T1000 (cell line): ENCODE measurements around the gene AFAP1.

Source experiments
- DNase-seq: peaks from one replicate; lab custom pipeline; 2025; ENCODE audit warnings: mixed read lengths; lab: John Stamatoyannopoulos, UW

Gene AFAP1

DNA sequence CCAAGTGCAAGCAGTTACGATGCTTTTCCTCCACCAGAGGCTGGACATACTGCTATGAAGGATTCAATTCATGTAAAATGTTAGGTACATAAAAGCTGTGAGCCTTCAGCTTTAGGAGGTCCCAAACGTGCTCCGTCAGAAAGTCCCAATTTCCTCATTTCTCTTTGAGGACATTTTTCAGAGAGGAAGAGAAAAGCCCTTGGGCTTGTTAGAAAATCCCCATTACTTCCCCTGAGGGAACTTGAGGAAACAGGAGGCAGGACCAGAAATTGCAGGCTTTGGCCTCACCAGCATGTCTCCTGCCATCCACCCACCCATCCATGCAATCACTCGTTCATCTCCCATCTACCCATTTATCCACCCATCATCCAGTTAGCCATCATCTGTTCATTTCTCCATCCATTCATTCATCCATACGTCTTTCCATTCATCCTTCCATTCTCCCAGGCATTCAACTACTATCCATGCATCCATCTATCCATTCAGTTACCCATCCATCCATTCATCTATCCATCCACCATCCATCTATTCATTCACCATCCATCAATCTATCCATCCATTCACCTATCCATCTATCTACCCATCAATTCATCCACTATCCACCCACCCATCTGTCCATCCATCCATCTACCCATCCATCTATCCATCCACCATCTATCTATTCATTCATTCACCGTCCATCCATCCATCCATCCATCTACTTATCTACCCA is 223.5 kb downstream of the AFAP1 start:
- no peak for DNase-seq

GRCh38 chr4:7715271-7716009 is 224.2 kb downstream of the AFAP1 start:
- DNase-seq = no peak

DNA sequence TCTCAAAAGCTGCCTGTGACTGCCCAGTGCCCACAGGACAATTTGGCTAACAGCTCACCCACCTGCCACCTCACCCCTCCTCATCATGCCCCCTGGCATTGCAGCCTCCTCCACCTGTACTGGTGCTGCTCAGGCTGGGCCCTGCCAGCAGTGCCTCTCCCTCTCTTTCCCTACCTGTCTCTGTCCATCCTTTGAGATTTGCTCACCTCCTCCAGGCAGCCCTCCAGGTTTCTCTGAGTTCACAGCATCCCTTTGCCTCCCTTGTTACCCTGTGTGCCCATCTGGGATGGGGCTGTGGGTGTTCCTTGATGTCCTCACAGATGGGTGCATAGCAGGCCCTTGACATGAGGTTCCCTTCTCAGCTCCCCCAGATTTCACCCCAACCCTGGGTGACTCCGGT is 224.9 kb downstream of the AFAP1 start:
- DNase-seq = no peak

GRCh38 chr4:7714176-7714575 is 225.5 kb downstream of the AFAP1 start:
- no peak for DNase-seq

- no peak for DNase-seq
Measured at GRCh38 chr4:7713757-7714156, 225.9 kb downstream of the AFAP1 start.

DNA sequence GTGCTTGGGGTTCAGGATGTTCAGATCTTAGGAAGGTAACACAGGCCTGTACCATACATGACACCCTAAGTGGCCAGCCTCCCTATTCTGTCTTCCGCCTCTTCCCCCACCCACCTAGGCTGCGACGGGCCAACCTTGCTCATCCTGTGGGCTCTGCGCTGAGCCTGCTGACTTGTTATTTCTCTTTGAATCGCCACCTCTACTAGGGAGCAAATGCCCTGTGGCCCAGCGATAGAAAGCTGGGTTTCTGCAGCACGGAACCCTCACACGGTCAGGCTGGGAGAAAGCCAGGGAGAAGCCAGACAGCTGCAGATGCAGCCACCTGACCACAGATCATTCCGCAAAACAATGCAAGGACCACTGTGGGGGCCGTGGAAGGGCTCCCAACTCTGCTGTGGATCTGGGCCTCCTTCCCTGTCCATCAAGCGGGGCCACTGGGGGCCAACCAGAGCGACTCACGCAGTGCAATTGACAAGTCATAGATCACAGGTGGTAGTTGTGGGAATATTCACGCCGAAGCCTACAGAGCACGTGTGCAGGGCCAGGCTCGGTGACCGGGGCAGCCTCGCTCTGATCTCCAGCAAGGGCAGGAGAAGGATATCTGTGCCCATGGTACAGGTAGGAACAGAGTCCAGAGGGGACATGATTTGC is 227.5 kb downstream of the AFAP1 start:
- DNase-seq = no peak

- DNase-seq = no peak
Measured at GRCh38 chr4:7711307-7711963, 228.2 kb downstream of the AFAP1 start.

GRCh38 chr4:7710576-7711306 is 228.9 kb downstream of the AFAP1 start:
- DNase-seq = no peak

DNA sequence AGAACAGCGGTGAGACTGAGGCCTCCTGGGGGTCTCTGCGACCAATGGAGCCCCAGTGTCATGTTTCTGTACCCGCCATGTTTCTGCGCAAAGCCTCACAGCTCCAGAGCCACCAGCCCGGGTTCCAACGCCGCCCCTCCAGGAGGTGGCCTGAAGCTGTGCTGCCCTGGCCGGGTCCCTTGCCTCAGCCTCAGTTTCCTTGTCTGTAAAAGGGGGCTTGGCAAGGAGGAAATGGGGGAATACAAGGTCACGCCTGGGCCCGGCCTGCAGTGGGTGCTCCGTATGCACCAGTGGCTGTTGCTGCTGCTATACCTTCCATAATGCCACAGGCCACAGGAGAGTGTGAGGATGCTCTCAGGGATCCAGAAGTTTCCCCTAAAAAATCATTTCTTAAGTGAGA is 229.5 kb downstream of the AFAP1 start:
- no peak for DNase-seq

DNA sequence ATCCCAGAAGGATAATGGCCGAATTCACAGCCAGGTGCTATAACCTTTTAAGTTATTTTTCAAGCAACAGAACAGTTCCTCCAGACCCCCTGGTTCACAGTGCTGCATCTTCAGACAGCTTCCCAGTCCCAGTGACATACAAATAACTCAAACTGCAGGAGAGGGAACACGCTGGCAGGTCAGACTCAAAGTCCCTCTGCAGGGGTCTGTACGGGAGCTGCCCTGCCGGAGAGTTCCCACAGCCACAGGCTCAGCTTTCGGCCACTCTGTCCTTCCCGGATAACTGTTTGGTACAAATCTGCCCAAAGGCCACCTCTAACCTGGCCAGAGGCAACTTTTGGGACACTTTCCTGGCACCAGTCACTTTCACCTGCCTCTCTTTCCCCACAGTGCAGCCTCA is 230.2 kb downstream of the AFAP1 start:
- no peak for DNase-seq

DNA sequence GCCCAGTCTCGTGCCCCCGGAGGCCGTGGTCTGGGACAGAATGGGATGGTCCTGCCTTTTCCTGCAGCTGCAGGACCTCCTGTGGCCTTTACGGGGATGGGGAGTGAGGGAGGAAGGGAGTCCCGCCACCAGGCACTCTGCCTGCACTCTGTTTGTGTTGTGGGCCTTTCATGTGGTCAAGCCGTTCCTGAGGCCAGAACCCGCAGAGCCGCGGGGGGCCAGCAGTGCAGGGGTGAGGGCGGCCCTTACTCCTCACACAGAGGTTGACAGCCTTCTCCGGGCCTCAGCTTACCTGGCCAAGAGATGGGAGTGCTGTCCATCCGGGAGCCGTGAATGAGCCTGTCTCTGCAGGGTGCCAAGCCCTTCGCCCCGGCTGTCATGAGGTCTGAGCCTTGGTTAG is 230.7 kb downstream of the AFAP1 start:
- no peak for DNase-seq
